Mucosa of stomach (tissue), 1 donor: ENCODE results near the gene FCRL2.

ENCODE experiments used
- H3K27me3 ChIP-seq: one replicate; pipeline ENCODE4 v1.7.0; 2013; ENCODE audit warnings: mild to moderate bottlenecking, low read length; ENCODE audit not compliant: control insufficient read depth, insufficient read depth
- H3K36me3 ChIP-seq: one replicate; pipeline ENCODE4 v1.7.0; 2013; ENCODE audit warnings: low read length; ENCODE audit not compliant: control insufficient read depth, insufficient read depth
- H3K4me1 ChIP-seq: one replicate; pipeline ENCODE4 v1.7.0; 2013; ENCODE audit warnings: mild to moderate bottlenecking, low read length; ENCODE audit not compliant: control insufficient read depth, insufficient read depth
- H3K4me3 ChIP-seq: one replicate; pipeline ENCODE4 v1.7.0; 2013; ENCODE audit warnings: low read length
- H3K9ac ChIP-seq: one replicate; pipeline ENCODE4 v1.7.0; 2013; ENCODE audit warnings: mild to moderate bottlenecking, low read length, moderate library complexity
- H3K9me3 ChIP-seq: one replicate; pipeline ENCODE4 v1.7.0; 2013; ENCODE audit warnings: mild to moderate bottlenecking, low read length, moderate library complexity; ENCODE audit not compliant: control insufficient read depth
- donor health status: Pancreatic carcinoma.

Gene FCRL2

GRCh38 chr1:157781048-157781447 is 4.1 kb upstream of the FCRL2 start:
- Histone ChIP-seq H3K9ac (no peak overlapping the region), H3K4me3 (no peak overlapping the region), H3K9me3 (no peaks in the 10 kb centered on the region), H3K27me3 (no peaks in the 10 kb centered on the region), H3K36me3 (no peaks in the 10 kb centered on the region), H3K4me1 (no peaks in the 10 kb centered on the region)

GRCh38 chr1:157775101-157775870 is 1.6 kb downstream of the FCRL2 start:
- H3K36me3 ChIP-seq, result no peaks in the 10 kb centered on the region
- no peak overlapping the region for H3K9ac ChIP-seq
- H3K4me1 ChIP-seq, result peaks cover 14% of the 10 kb centered on the region
- H3K9me3 ChIP-seq, result no peaks in the 10 kb centered on the region
- no peaks in the 10 kb centered on the region for H3K27me3 ChIP-seq
- no peak overlapping the region for H3K4me3 ChIP-seq

- H3K27me3 ChIP-seq, result peaks cover 3% of the 10 kb centered on the region
- H3K4me1 ChIP-seq, result peaks cover 14% of the 10 kb centered on the region
- no peak overlapping the region for H3K9ac ChIP-seq
- H3K4me3 ChIP-seq, result no peak overlapping the region
- H3K36me3 ChIP-seq, result no peaks in the 10 kb centered on the region
- H3K9me3 ChIP-seq, result no peaks in the 10 kb centered on the region
These were observed 2.5 kb downstream of the FCRL2 start for GRCh38 chr1:157774412-157774811.

GRCh38 chr1:157773493-157774350 is 3.2 kb downstream of the FCRL2 start:
- H3K4me1 ChIP-seq, result peaks cover 14% of the 10 kb centered on the region
- H3K36me3 ChIP-seq, result no peaks in the 10 kb centered on the region
- H3K9ac ChIP-seq, result no peak overlapping the region
- peaks cover 3% of the 10 kb centered on the region for H3K27me3 ChIP-seq
- H3K9me3 ChIP-seq, result no peaks in the 10 kb centered on the region
- no peak overlapping the region for H3K4me3 ChIP-seq

GRCh38 chr1:157771661-157772425 is 5.1 kb downstream of the FCRL2 start:
- Histone ChIP-seq H3K4me3 (no peak overlapping the region), H3K9me3 (no peaks in the 10 kb centered on the region), H3K9ac (no peak overlapping the region), H3K27me3 (peaks cover 3% of the 10 kb centered on the region), H3K36me3 (no peaks in the 10 kb centered on the region), H3K4me1 (peaks cover 14% of the 10 kb centered on the region)

- Histone ChIP-seq H3K9me3 (no peaks in the 10 kb centered on the region), H3K4me1 (peaks cover 14% of the 10 kb centered on the region), H3K36me3 (no peaks in the 10 kb centered on the region), H3K4me3 (no peak overlapping the region), H3K9ac (no peak overlapping the region), H3K27me3 (peaks cover 3% of the 10 kb centered on the region)
These were observed 6.4 kb downstream of the FCRL2 start for GRCh38 chr1:157770442-157771043.

GRCh38 chr1:157766792-157767191 is 10.1 kb downstream of the FCRL2 start:
- H3K4me3 ChIP-seq, result no peak overlapping the region
- H3K4me1 ChIP-seq, result no peaks in the 10 kb centered on the region
- H3K9ac ChIP-seq, result no peak overlapping the region

GRCh38 chr1:157758018-157758417 is 18.9 kb downstream of the FCRL2 start:
- no peaks in the 10 kb centered on the region for H3K9me3 ChIP-seq
- H3K4me3 ChIP-seq, result no peak overlapping the region

More at GRCh38 chr1:157766792-157767191, 10.1 kb downstream of the FCRL2 start:
- peaks cover 3% of the 10 kb centered on the region for H3K27me3 ChIP-seq
- no peaks in the 10 kb centered on the region for H3K9me3 ChIP-seq
- no peaks in the 10 kb centered on the region for H3K36me3 ChIP-seq

GRCh38 chr1:157753611-157754010 is 23.3 kb downstream of the FCRL2 start:
- no peaks in the 10 kb centered on the region for H3K36me3 ChIP-seq
- H3K4me3 ChIP-seq, result no peak overlapping the region
- no peaks in the 10 kb centered on the region for H3K4me1 ChIP-seq
- no peaks in the 10 kb centered on the region for H3K9me3 ChIP-seq
- H3K9ac ChIP-seq, result no peak overlapping the region
- no peaks in the 10 kb centered on the region for H3K27me3 ChIP-seq

More at GRCh38 chr1:157758018-157758417, 18.9 kb downstream of the FCRL2 start:
- Histone ChIP-seq H3K9ac (no peak overlapping the region), H3K4me1 (no peaks in the 10 kb centered on the region), H3K36me3 (no peaks in the 10 kb centered on the region), H3K27me3 (no peaks in the 10 kb centered on the region)

GRCh38 chr1:157751283-157751682 is 25.6 kb downstream of the FCRL2 start:
- Histone ChIP-seq H3K9ac (no peak overlapping the region), H3K4me3 (no peak overlapping the region), H3K9me3 (no peaks in the 10 kb centered on the region), H3K27me3 (no peaks in the 10 kb centered on the region), H3K36me3 (no peaks in the 10 kb centered on the region), H3K4me1 (no peaks in the 10 kb centered on the region)

GRCh38 chr1:157748262-157748817 is 28.6 kb downstream of the FCRL2 start:
- Histone ChIP-seq H3K9me3 (no peaks in the 10 kb centered on the region), H3K27me3 (no peaks in the 10 kb centered on the region), H3K36me3 (no peaks in the 10 kb centered on the region), H3K9ac (no peak overlapping the region), H3K4me1 (no peaks in the 10 kb centered on the region), H3K4me3 (no peak overlapping the region)
